AG04450 (cell line): ENCODE results near the gene SLIT3. TPM values are rescaled to one million over a fixed set of nuclear protein-coding genes. Genes with fewer than 3 reads are reported as not detected.

Experiments used
- CTCF ChIA-PET: fragments of 300-600, 350-600 bp; formaldehyde crosslinking; extraction: SDS; loops from one replicate; lab custom pipeline; 2022; ENCODE audit warnings: antibody characterized with exemption, inconsistent platforms; lab: Charles Lee
- POLR2A ChIA-PET: fragments of 350-600 bp; formaldehyde crosslinking; extraction: SDS; loops from one replicate; lab custom pipeline; 2021; ENCODE audit warnings: antibody characterized with exemption, inconsistent platforms; lab: Yijun Ruan, JAX
- DNase-seq: peaks from one replicate; pipeline ENCODE4 v3.0.0-alpha.2; 2011; ENCODE audit warnings: low read depth, low spot score
- H3K27ac ChIP-seq: one replicate; pipeline ENCODE4 v1.5.1; 2012; ENCODE audit warnings: low read depth, low read length, control low read depth
- H3K27me3 ChIP-seq: one replicate; pipeline ENCODE4 v1.6.0; 2012; ENCODE audit warnings: low read length; ENCODE audit not compliant: control insufficient read depth, insufficient read depth
- H3K4me3 ChIP-seq: 2 replicates; pipeline ENCODE4 v1.5.1; 2011; ENCODE audit warnings: mild to moderate bottlenecking, low read depth, low read length, control low read depth
- H3K9me3 ChIP-seq: 2 replicates; pipeline ENCODE4 v1.5.1; 2012; ENCODE audit warnings: low read length; ENCODE audit not compliant: control insufficient read depth, insufficient read depth
- polyA plus RNA-seq: library from polyadenylated mRNA; depleted of rRNA; stranded (reverse); fragments of >200 nt; gene quantifications from 2 replicates; pipeline ENCODE4 v1.2.3, GENCODE V29; 2011
- TF ChIP-seq, protein P1 (sequence below): IDR thresholded peaks from 2 replicates; pipeline ENCODE4 v1.5.1; 2011; ENCODE audit warnings: low read depth, low read length, control low read depth, inconsistent platforms

SLIT3 gene
- polyA plus RNA-seq, 1 experiment: 0.26 TPM

DNA sequence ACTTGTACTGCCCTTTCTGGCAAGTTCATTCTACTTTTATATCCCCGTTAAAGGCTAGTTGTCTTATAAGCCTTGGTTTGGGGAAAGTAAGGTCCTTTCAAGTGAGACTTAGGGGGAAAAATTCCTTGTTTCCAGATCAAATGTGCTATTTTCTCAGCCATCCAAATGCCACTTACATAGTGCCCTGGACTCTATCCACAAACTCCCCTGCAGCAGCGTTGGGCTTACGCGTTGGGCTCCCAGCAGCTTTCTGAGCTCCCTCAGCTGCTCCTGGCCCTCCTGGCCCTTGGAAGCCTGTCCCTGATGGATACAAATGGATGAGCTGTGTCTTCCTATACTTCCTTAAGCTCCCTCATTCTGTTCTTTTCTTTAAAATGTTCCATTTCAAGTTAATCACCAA is 442.6 kb downstream of the SLIT3 start:
- H3K9me3 ChIP-seq: no peaks in the 10 kb centered on the region
- ChIA-PET POLR2A (no interaction called here), CTCF (no interaction called here)
- DNase-seq: no peak
- TF ChIP-seq, protein P1, sequence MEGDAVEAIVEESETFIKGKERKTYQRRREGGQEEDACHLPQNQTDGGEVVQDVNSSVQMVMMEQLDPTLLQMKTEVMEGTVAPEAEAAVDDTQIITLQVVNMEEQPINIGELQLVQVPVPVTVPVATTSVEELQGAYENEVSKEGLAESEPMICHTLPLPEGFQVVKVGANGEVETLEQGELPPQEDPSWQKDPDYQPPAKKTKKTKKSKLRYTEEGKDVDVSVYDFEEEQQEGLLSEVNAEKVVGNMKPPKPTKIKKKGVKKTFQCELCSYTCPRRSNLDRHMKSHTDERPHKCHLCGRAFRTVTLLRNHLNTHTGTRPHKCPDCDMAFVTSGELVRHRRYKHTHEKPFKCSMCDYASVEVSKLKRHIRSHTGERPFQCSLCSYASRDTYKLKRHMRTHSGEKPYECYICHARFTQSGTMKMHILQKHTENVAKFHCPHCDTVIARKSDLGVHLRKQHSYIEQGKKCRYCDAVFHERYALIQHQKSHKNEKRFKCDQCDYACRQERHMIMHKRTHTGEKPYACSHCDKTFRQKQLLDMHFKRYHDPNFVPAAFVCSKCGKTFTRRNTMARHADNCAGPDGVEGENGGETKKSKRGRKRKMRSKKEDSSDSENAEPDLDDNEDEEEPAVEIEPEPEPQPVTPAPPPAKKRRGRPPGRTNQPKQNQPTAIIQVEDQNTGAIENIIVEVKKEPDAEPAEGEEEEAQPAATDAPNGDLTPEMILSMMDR: no peak
- no peak overlapping the region for H3K4me3 ChIP-seq
- H3K27ac ChIP-seq: no peak overlapping the region
- H3K27me3 ChIP-seq: no peaks in the 10 kb centered on the region

DNA sequence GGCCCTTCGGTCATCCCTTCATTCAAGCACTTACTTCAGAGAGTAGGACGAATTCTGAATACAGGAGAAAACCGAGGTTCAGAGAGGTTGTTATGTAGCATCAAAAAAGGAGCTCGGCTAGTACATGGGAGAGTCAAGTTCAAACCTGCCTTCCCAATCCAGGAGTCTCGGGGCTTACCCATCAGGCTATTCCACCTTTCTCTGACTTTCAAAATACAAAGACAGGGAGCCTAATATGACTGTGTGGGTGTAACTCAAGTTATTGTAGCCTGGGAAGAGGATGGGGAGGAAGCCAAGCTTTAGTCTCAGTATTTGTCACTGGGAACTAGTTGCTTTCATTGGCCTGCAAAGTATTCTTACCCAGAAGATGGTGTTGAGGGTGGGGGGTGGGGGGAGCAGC is 447.0 kb downstream of the SLIT3 start:
- Histone ChIP-seq H3K9me3 (no peaks in the 10 kb centered on the region), H3K27ac (no peak overlapping the region), H3K4me3 (no peak overlapping the region), H3K27me3 (peaks cover 4% of the 10 kb centered on the region)
- CTCF ChIA-PET: no interaction called here
- POLR2A ChIA-PET: no interaction called here
- TF ChIP-seq, protein P1: no peak
- no peak for DNase-seq

DNA sequence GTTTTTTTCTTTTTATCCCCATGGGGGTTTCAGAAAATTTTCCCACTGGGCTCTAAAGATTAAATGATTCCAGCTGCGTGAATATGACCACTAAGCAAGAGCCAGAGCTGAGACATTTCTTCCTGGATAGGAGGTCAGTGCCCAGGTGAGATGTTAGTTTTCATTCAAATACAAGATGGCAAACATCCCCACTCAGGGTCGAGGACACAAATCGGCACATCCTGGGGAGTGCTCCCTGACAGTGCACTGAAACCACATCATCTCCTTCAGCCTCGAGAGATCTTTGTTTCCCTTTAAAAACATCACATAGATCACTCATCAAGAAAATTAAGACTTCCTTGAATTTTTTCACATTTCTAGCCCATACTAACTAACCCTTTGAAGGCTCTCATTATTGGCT is 448.6 kb downstream of the SLIT3 start:
- TF ChIP-seq, protein P1: no peak
- CTCF ChIA-PET: no interaction called here
- H3K27ac ChIP-seq: no peak overlapping the region

GRCh38 chr5:168851902-168852321 is 449.0 kb downstream of the SLIT3 start:
- Histone ChIP-seq H3K4me3 (no peak overlapping the region), H3K27ac (no peak overlapping the region), H3K27me3 (peaks cover 7% of the 10 kb centered on the region), H3K9me3 (no peaks in the 10 kb centered on the region)
- TF ChIP-seq, protein P1: no peak
- POLR2A ChIA-PET: no interaction called here
- no peak for DNase-seq
- CTCF ChIA-PET: no interaction called here

More for the DNA sequence above, 448.6 kb downstream of the SLIT3 start:
- H3K4me3 ChIP-seq: no peak overlapping the region
- peaks cover 7% of the 10 kb centered on the region for H3K27me3 ChIP-seq
- POLR2A ChIA-PET: no interaction called here
- no peaks in the 10 kb centered on the region for H3K9me3 ChIP-seq
- no peak for DNase-seq

- H3K27me3 ChIP-seq: peaks cover 7% of the 10 kb centered on the region
- ChIA-PET POLR2A (no interaction called here), CTCF (no interaction called here)
- H3K4me3 ChIP-seq: no peak overlapping the region
- H3K9me3 ChIP-seq: no peaks in the 10 kb centered on the region
- no peak for DNase-seq
- no peak overlapping the region for H3K27ac ChIP-seq
- TF ChIP-seq, protein P1: no peak
These were observed 450.3 kb downstream of the SLIT3 start for GRCh38 chr5:168850683-168851082.
